Measurements from ENCODE around the gene SPECC1. TPM values are rescaled to one million over a fixed set of nuclear protein-coding genes. Genes with fewer than 3 reads are reported as not detected.

Gene SPECC1
- total RNA-seq, 1 donor from 2014 or later: 31.0 TPM

GRCh38 chr17:20039037-20039436 is 29.9 kb downstream of the SPECC1 start:
- H3K36me3 ChIP-seq: no peaks in the 10 kb centered on the region
- no peak for TF ChIP-seq CTCF (IDR thresholded peaks at IDR 0.05)
- ATAC-seq (no peak), DNase-seq (no peak)
- no peaks in the 10 kb centered on the region for H3K4me1 ChIP-seq
- intact Hi-C loops (cut with DNase I): no loop called here
- H3K9me3 ChIP-seq: no peaks in the 10 kb centered on the region
- H3K27me3 ChIP-seq: peaks cover 3% of the 10 kb centered on the region
- no peak overlapping the region for H3K27ac ChIP-seq
- no peak overlapping the region for H3K4me3 ChIP-seq

GRCh38 chr17:20040216-20040615 is 31.1 kb downstream of the SPECC1 start:
- no peaks in the 10 kb centered on the region for H3K9me3 ChIP-seq
- no peak for TF ChIP-seq CTCF (IDR thresholded peaks at IDR 0.05)

GRCh38 chr17:20043021-20043420 is 33.9 kb downstream of the SPECC1 start:
- ATAC-seq (no peak), DNase-seq (no peak)
- H3K27me3 ChIP-seq: no peaks in the 10 kb centered on the region
- H3K4me3 ChIP-seq: no peak overlapping the region
- H3K4me1 ChIP-seq: no peaks in the 10 kb centered on the region
- no peak for TF ChIP-seq CTCF (IDR thresholded peaks at IDR 0.05)
- intact Hi-C loops (cut with DNase I): no loop called here
- H3K9me3 ChIP-seq: no peaks in the 10 kb centered on the region
- H3K36me3 ChIP-seq: no peaks in the 10 kb centered on the region
- H3K27ac ChIP-seq: no peak overlapping the region

More at GRCh38 chr17:20040216-20040615, 31.1 kb downstream of the SPECC1 start:
- no peak overlapping the region for H3K4me3 ChIP-seq
- intact Hi-C loops (cut with DNase I): no loop called here
- H3K27me3 ChIP-seq: peaks cover 3% of the 10 kb centered on the region
- ATAC-seq: no peak
- no peaks in the 10 kb centered on the region for H3K36me3 ChIP-seq
- DNase-seq: no peak
- H3K27ac ChIP-seq: no peak overlapping the region
- H3K4me1 ChIP-seq: no peaks in the 10 kb centered on the region

DNA sequence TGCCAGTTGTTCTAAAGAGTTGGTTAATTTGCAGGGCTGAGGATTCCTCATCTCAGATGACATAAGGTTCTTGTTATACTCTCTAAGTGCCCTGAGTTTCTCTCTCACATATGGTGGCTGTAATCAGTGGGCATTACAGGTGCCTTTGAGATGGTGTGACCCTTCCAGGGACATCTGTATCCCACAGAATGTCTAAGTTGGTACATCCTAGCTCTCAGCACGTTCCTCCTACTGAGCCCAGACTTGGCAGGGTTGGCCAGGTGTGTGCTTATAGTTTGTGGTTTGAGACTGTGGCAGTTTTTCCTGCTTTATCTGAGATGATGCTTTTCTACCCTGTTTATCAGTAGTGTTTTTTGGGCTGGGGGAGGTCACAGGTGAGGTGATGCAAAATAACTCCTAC is 36.3 kb downstream of the SPECC1 start:
- DNase-seq (no peak), ATAC-seq (no peak)
- H3K27me3 ChIP-seq: no peaks in the 10 kb centered on the region
- no peaks in the 10 kb centered on the region for H3K9me3 ChIP-seq
- H3K4me1 ChIP-seq: no peaks in the 10 kb centered on the region
- no peak overlapping the region for H3K4me3 ChIP-seq
- intact Hi-C loops (cut with DNase I): no loop called here
- no peaks in the 10 kb centered on the region for H3K36me3 ChIP-seq
- TF ChIP-seq CTCF (IDR thresholded peaks at IDR 0.05): no peak
- no peak overlapping the region for H3K27ac ChIP-seq

DNA sequence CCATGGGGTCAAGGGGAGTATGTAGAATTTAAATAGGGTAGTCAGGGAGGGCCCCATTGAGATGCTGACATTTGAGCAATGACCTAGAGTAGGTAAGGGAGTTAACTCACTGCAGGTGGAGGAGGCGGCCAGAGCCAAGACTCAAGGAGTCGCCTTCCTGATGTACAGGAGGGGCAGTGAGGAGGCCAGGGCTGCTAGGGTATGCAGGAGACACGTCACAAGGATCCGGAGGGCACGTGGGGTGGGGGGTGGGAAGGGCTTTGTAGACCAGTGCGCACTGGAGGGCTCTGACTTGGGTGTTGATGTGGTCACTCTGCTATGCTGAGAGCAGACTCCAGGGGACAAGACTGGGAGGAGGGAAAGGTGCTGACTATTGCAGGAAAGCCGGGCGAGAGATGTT is 37.5 kb downstream of the SPECC1 start:
- no peak overlapping the region for H3K4me3 ChIP-seq
- no peak overlapping the region for H3K27ac ChIP-seq
- ATAC-seq: no peak
- H3K27me3 ChIP-seq: no peaks in the 10 kb centered on the region
- H3K4me1 ChIP-seq: no peaks in the 10 kb centered on the region
- intact Hi-C loops (cut with DNase I): no loop called here
- no peaks in the 10 kb centered on the region for H3K36me3 ChIP-seq
- no peaks in the 10 kb centered on the region for H3K9me3 ChIP-seq
- TF ChIP-seq CTCF (IDR thresholded peaks at IDR 0.05): no peak
- DNase-seq: no peak

GRCh38 chr17:20051624-20052023 is 42.5 kb downstream of the SPECC1 start:
- DNase-seq: no peak
- no peak for TF ChIP-seq CTCF (IDR thresholded peaks at IDR 0.05)
- no peak for ATAC-seq
- no peak overlapping the region for H3K4me3 ChIP-seq
- intact Hi-C loops (cut with DNase I): no loop called here
- no peaks in the 10 kb centered on the region for H3K27me3 ChIP-seq
- no peaks in the 10 kb centered on the region for H3K4me1 ChIP-seq
- H3K27ac ChIP-seq: no peak overlapping the region
- H3K9me3 ChIP-seq: no peaks in the 10 kb centered on the region
- H3K36me3 ChIP-seq: no peaks in the 10 kb centered on the region
